CD1c-positive myeloid dendritic cell (primary cell): ENCODE measurements around the gene SYNGR3.

ENCODE experiments used
- DNase-seq: peaks from one replicate; pipeline ENCODE4 v3.0.0-alpha.2; 2016; ENCODE audit errors: extremely low spot score

The SYNGR3 gene

GRCh38 chr16:1991948-1992703 lies 2.4 kb downstream of the SYNGR3 start:
- DNase-seq, result peak; percentile 98

- no peak for DNase-seq
These were observed 3.0 kb downstream of the SYNGR3 start for GRCh38 chr16:1992704-1993317.

- no peak for DNase-seq
These were observed 4.0 kb downstream of the SYNGR3 start for GRCh38 chr16:1993731-1994131.

- no peak for DNase-seq
These were observed 8.0 kb downstream of the SYNGR3 start for GRCh38 chr16:1997494-1998359.

- no peak for DNase-seq
These were observed 8.6 kb downstream of the SYNGR3 start for GRCh38 chr16:1998360-1998835.

- DNase-seq, result no peak
These were observed 9.4 kb downstream of the SYNGR3 start for GRCh38 chr16:1998852-1999801.

GRCh38 chr16:1999866-2000514 lies 10.2 kb downstream of the SYNGR3 start:
- DNase-seq, result no peak

GRCh38 chr16:2001035-2001434 lies 11.3 kb downstream of the SYNGR3 start:
- DNase-seq, result no peak

- DNase-seq, result no peak
These were observed 11.9 kb downstream of the SYNGR3 start for GRCh38 chr16:2001456-2002355.

GRCh38 chr16:2002406-2003230 lies 12.8 kb downstream of the SYNGR3 start:
- DNase-seq, result no peak

GRCh38 chr16:2003231-2003826 lies 13.6 kb downstream of the SYNGR3 start:
- DNase-seq, result no peak

- DNase-seq, result peak; percentile 95
These were observed 14.3 kb downstream of the SYNGR3 start for GRCh38 chr16:2003827-2004641.

GRCh38 chr16:2004795-2005517 lies 15.2 kb downstream of the SYNGR3 start:
- DNase-seq, result no peak

GRCh38 chr16:2005646-2006045 lies 15.9 kb downstream of the SYNGR3 start:
- no peak for DNase-seq

GRCh38 chr16:2006317-2006716 lies 16.5 kb downstream of the SYNGR3 start:
- no peak for DNase-seq

GRCh38 chr16:2007081-2007836 lies 17.5 kb downstream of the SYNGR3 start:
- no peak for DNase-seq
